ENCODE results near the gene TSPY2.
"Not testable (repeated sequence)": the region's sequence is repeated elsewhere in the genome, so short reads cannot be mapped to it uniquely, and the experiment has no call there.

- not testable (repeated sequence) for TF ChIP-seq L3MBTL2 (conservative IDR thresholded peaks at IDR 0.05); ARNT (IDR thresholded peaks at IDR 0.05); BHLHE40 (IDR thresholded peaks at IDR 0.05; ENCODE audit: borderline replicate concordance); PKNOX1 (IDR thresholded peaks at IDR 0.05); ZNF384 (IDR thresholded peaks at IDR 0.05); FOXA1 (IDR thresholded peaks at IDR 0.05); LEF1 (IDR thresholded peaks at IDR 0.05; ENCODE audit: borderline replicate concordance); TARDBP (IDR thresholded peaks at IDR 0.05); SP1 (IDR thresholded peaks at IDR 0.05); FOXM1 (IDR thresholded peaks at IDR 0.05; ENCODE audit: borderline replicate concordance); ELF4 (IDR thresholded peaks at IDR 0.05); SUZ12 (IDR thresholded peaks at IDR 0.05); FOXK2 (IDR thresholded peaks at IDR 0.05); NFRKB (IDR thresholded peaks at IDR 0.05)
These were observed 29.0 kb upstream of the TSPY2 start for GRCh38 chrY:6217045-6217444.
